GM23338 (cell line): ENCODE measurements around the gene USP36. TPM values are rescaled to one million over a fixed set of nuclear protein-coding genes. Genes with fewer than 3 reads are reported as not detected.

ENCODE experiments used
- ATAC-seq: fragments of 200-7000 bp; cut with Tn5 transposase; 3 replicates; pipeline ENCODE4 v1.9.1; 2020
- DNase-seq: peaks from one replicate; pipeline ENCODE4 v3.0.0-alpha.2; 2015; ENCODE audit warnings: low spot score
- H2AFZ ChIP-seq: fragments of 200-600 bp; sonication (generic); 2 replicates; pipeline ENCODE4 v1.8.0; 2016; ENCODE audit warnings: antibody characterized with exemption, mild to moderate bottlenecking, moderate library complexity
- H3F3A ChIP-seq: fragments of 200-600 bp; sonication (generic); replicated peaks from 2 replicates; pipeline ENCODE4 v1.8.0; 2017; ENCODE audit warnings: antibody characterized with exemption, mixed run types, low read depth
- H3K27ac ChIP-seq: fragments of 200-600 bp; sonication (generic); 2 replicates; pipeline ENCODE4 v1.6.1; 2016; ENCODE audit warnings: low read depth
- H3K27me3 ChIP-seq: fragments of 200-600 bp; sonication (generic); 2 replicates; pipeline ENCODE4 v1.8.0; 2016; ENCODE audit warnings: mild to moderate bottlenecking, mixed run types, moderate library complexity; ENCODE audit not compliant: insufficient read depth
- H3K36me3 ChIP-seq: fragments of 200-600 bp; sonication (generic); 2 replicates; pipeline ENCODE4 v1.8.0; 2016; ENCODE audit warnings: mild to moderate bottlenecking; ENCODE audit not compliant: insufficient read depth
- H3K4me1 ChIP-seq: fragments of 200-600 bp; sonication (generic); 2 replicates; pipeline ENCODE4 v1.8.0; 2016; ENCODE audit warnings: mild to moderate bottlenecking, moderate library complexity; ENCODE audit not compliant: insufficient read depth
- H3K4me2 ChIP-seq: fragments of 200-600 bp; sonication (generic); 2 replicates; pipeline ENCODE4 v1.7.1; 2017; ENCODE audit warnings: mixed run types
- H3K4me3 ChIP-seq: fragments of 200-600 bp; sonication (generic); 2 replicates; pipeline ENCODE4 v1.6.1; 2016; ENCODE audit warnings: mixed run types
- H3K79me2 ChIP-seq: fragments of 200-600 bp; sonication (generic); replicated peaks from 2 replicates; pipeline ENCODE4 v1.8.0; 2017; ENCODE audit warnings: mild to moderate bottlenecking; ENCODE audit not compliant: insufficient read depth
- H3K9me2 ChIP-seq: fragments of 200-600 bp; sonication (generic); 2 replicates; pipeline ENCODE4 v1.8.0; 2017; ENCODE audit not compliant: insufficient read depth
- H4K20me1 ChIP-seq: fragments of 200-600 bp; sonication (generic); replicated peaks from 2 replicates; pipeline ENCODE4 v1.8.0; 2017; ENCODE audit warnings: mild to moderate bottlenecking; ENCODE audit not compliant: insufficient read depth
- H3K27ac Mint-ChIP-seq: 2 replicates; pipeline ENCODE4 v1.8.0; 2020; ENCODE audit warnings: inconsistent platforms, mild to moderate bottlenecking, moderate library complexity, mixed read lengths
- H3K27me3 Mint-ChIP-seq: 3 replicates; pipeline ENCODE4 v1.8.0; 2022; ENCODE audit warnings: low read depth, mild to moderate bottlenecking, moderate library complexity, mixed read lengths, inconsistent platforms; ENCODE audit not compliant: insufficient read depth, poor library complexity
- H3K36me3 Mint-ChIP-seq: 3 replicates; pipeline ENCODE4 v1.8.0; 2021; ENCODE audit warnings: low read depth, mild to moderate bottlenecking, inconsistent platforms, moderate library complexity, mixed read lengths
- H3K4me1 Mint-ChIP-seq: 3 replicates; pipeline ENCODE4 v1.8.0; 2020; ENCODE audit warnings: mild to moderate bottlenecking, inconsistent platforms, mixed read lengths
- H3K4me3 Mint-ChIP-seq: 3 replicates; pipeline ENCODE4 v1.8.0; 2021; ENCODE audit warnings: moderate library complexity, mild to moderate bottlenecking, inconsistent platforms, mixed read lengths
- H3K9me3 Mint-ChIP-seq: 3 replicates; pipeline ENCODE4 v1.8.0; 2020; ENCODE audit warnings: moderate library complexity, mild to moderate bottlenecking, inconsistent platforms, mixed read lengths
- EZH2 ChIP-seq: fragments of 200-600 bp; sonication (generic); IDR thresholded peaks from one replicate; pipeline ENCODE4 v1.8.0; 2017; ENCODE audit warnings: antibody characterized with exemption, mild to moderate bottlenecking, low read depth; ENCODE audit not compliant: unreplicated experiment
- JUNB ChIP-seq: IDR thresholded peaks from one replicate; pipeline ENCODE4 v1.6.1; 2016; ENCODE audit warnings: antibody characterized with exemption; ENCODE audit not compliant: unreplicated experiment
- POLR2AphosphoS5 ChIP-seq: IDR thresholded peaks from 2 replicates; pipeline ENCODE4 v1.6.1; 2016; ENCODE audit warnings: antibody characterized with exemption, low read depth
- STAT1 ChIP-seq: IDR thresholded peaks from one replicate; pipeline ENCODE4 v1.6.1; 2016; ENCODE audit warnings: antibody characterized with exemption; ENCODE audit not compliant: unreplicated experiment
- ZNF114 ChIP-seq: fragments of 250-450 bp; sonication (Bioruptor Pico); IDR thresholded peaks from 2 replicates; pipeline ENCODE4 v1.5.0; 2020; ENCODE audit warnings: mild to moderate bottlenecking, moderate library complexity
- ZNF331 ChIP-seq: fragments of 250-450 bp; sonication (Bioruptor Pico); IDR thresholded peaks from 2 replicates; pipeline ENCODE4 v1.5.0; 2020; ENCODE audit warnings: low read depth, mild to moderate bottlenecking, moderate library complexity
- polyA plus RNA-seq: library from polyadenylated mRNA; unstranded; fragments of >200 nt; fragmentation: Nextera tagmentation; extraction: Ambion mirVana; gene quantifications from 2 replicates; pipeline ENCODE4 v1.2.1, GENCODE V29; 2016
- total RNA-seq: library from RNA; depleted of rRNA; stranded (reverse); fragments of >200 nt; shearing (Covaris generic); gene quantifications from 2 replicates; pipeline ENCODE4 v1.2.3, GENCODE V29; 2014
- TF ChIP-seq, protein P1 (sequence below): fragments of 250-450 bp; sonication (Bioruptor Pico); IDR thresholded peaks from 2 replicates; pipeline ENCODE4 v1.5.0; 2020; ENCODE audit warnings: mild to moderate bottlenecking, moderate library complexity
- TF ChIP-seq, protein P2 (sequence below), 2 experiments: fragments of 200-600 bp in 1 of 2; sonication (generic) in 1 of 2; conservative IDR thresholded peaks; 2 replicates each; pipeline versions ENCODE4 v1.5.1 to v1.6.1; 2016 to 2017; ENCODE audit warnings: antibody characterized with exemption in 2 of 2, low read depth in 2 of 2, mild to moderate bottlenecking in 2 of 2, moderate library complexity in 1 of 2
- TF ChIP-seq, protein P3 (sequence below): IDR thresholded peaks from one replicate; pipeline ENCODE4 v1.6.1; 2018; ENCODE audit warnings: antibody characterized with exemption; ENCODE audit not compliant: unreplicated experiment
- TF ChIP-seq, protein P4 (sequence below): IDR thresholded peaks from 2 replicates; pipeline ENCODE4 v1.6.1; 2016; ENCODE audit warnings: antibody characterized with exemption

USP36 gene
- total and polyA plus RNA-seq, 2 experiments from 2014 or later: 36.2 to 55.5 TPM

DNA sequence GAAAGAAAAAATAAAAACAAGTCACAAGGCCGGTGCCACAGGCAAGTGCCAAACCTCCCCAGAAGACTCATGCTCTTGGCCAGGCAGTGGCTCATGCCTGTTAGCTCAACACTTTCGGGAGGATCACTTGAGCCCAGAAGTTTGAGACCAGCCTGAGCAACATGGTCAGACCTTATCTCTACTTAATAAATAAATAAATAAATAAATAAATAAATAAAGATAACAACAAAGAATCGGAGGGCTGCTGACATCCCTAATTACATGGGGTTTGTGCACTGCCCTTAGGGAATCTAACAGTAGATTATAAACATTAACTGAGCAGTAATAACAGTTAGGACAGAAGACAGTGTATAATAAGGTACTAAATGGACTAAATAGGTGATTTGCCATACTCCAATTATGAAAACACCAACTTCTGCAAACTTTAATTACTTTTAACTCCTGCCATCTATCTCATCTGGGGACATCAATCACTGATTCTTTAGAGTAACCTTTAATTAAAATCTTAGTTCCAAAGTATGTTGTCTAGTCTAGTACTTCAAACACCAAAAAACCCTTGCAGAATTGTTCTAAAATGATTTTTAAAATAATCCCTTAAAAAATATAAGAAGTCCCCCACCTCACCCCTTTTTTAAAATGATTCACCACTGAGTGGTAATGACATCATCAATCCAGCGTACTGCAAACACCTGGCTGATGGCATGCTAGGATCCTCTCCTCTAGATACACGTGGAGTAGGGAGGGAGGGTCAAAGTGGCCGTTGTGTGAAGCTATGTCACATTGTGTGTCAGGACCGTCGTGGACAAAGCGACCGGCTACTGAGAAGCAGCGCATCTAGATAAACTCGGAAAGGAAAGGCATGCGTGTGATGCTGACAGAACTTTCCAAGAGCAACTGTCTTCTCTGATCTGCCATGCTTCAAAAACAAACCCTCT lies 87.0 kb downstream of the USP36 start (continued):
- TF ChIP-seq, protein P1, sequence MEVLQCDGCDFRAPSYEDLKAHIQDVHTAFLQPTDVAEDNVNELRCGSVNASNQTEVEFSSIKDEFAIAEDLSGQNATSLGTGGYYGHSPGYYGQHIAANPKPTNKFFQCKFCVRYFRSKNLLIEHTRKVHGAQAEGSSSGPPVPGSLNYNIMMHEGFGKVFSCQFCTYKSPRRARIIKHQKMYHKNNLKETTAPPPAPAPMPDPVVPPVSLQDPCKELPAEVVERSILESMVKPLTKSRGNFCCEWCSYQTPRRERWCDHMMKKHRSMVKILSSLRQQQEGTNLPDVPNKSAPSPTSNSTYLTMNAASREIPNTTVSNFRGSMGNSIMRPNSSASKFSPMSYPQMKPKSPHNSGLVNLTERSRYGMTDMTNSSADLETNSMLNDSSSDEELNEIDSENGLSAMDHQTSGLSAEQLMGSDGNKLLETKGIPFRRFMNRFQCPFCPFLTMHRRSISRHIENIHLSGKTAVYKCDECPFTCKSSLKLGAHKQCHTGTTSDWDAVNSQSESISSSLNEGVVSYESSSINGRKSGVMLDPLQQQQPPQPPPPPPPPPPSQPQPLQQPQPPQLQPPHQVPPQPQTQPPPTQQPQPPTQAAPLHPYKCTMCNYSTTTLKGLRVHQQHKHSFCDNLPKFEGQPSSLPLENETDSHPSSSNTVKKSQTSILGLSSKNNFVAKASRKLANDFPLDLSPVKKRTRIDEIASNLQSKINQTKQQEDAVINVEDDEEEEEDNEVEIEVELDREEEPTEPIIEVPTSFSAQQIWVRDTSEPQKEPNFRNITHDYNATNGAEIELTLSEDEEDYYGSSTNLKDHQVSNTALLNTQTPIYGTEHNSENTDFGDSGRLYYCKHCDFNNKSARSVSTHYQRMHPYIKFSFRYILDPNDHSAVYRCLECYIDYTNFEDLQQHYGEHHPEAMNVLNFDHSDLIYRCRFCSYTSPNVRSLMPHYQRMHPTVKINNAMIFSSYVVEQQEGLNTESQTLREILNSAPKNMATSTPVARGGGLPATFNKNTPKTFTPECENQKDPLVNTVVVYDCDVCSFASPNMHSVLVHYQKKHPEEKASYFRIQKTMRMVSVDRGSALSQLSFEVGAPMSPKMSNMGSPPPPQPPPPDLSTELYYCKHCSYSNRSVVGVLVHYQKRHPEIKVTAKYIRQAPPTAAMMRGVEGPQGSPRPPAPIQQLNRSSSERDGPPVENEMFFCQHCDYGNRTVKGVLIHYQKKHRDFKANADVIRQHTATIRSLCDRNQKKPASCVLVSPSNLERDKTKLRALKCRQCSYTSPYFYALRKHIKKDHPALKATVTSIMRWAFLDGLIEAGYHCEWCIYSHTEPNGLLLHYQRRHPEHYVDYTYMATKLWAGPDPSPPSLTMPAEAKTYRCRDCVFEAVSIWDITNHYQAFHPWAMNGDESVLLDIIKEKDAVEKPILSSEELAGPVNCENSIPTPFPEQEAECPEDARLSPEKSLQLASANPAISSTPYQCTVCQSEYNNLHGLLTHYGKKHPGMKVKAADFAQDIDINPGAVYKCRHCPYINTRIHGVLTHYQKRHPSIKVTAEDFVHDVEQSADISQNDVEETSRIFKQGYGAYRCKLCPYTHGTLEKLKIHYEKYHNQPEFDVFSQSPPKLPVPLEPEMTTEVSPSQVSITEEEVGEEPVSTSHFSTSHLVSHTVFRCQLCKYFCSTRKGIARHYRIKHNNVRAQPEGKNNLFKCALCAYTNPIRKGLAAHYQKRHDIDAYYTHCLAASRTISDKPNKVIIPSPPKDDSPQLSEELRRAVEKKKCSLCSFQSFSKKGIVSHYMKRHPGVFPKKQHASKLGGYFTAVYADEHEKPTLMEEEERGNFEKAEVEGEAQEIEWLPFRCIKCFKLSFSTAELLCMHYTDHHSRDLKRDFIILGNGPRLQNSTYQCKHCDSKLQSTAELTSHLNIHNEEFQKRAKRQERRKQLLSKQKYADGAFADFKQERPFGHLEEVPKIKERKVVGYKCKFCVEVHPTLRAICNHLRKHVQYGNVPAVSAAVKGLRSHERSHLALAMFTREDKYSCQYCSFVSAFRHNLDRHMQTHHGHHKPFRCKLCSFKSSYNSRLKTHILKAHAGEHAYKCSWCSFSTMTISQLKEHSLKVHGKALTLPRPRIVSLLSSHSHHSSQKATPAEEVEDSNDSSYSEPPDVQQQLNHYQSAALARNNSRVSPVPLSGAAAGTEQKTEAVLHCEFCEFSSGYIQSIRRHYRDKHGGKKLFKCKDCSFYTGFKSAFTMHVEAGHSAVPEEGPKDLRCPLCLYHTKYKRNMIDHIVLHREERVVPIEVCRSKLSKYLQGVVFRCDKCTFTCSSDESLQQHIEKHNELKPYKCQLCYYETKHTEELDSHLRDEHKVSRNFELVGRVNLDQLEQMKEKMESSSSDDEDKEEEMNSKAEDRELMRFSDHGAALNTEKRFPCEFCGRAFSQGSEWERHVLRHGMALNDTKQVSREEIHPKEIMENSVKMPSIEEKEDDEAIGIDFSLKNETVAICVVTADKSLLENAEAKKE (CRISPR knock-in tag): no peak

DNA sequence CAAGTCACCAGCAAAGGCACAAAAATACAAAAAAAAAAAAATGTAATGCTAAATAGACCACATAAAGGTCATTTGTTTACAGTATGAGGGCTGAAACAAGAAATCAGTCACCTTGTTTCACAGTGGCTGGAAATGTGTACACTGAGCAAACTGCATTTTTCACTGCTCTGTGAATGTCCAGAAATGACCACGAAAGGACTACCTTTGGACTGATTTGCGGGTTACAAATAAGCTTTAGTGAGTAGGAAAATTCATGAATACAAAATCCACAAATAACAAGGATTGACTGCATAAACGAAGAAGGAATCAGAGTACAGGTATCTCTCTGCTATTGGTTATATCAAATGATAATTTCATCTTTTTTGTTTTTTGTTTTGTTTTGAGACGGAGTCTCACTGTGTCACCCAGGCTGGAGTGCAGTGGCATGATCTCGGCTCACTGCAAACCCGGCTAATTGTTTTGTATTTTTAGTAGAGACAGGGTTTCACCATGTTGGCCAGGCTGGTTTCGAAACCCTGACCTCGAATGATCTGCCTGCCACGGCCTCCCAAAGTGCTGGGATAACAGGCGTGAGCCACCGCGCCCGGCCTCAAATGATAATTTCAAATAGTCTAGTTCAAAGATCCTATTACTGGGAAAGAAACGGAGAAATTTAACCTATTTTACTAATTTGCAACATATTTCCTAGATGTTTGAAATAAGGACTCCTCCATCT lies 89.0 kb downstream of the USP36 start:
- no peaks in the 10 kb centered on the region for H3K9me2 ChIP-seq
- H3K36me3 Mint-ChIP-seq: no peaks in the 10 kb centered on the region
- H3K4me2 ChIP-seq: no peak overlapping the region
- peaks cover 30% of the 10 kb centered on the region; the same call in 1 of the 2 replicates for H3K79me2 ChIP-seq
- no peaks in the 10 kb centered on the region for H3K9me3 Mint-ChIP-seq
- H2AFZ ChIP-seq: no peak overlapping the region
- H3K4me3 ChIP-seq: no peak overlapping the region
- peaks cover 16% of the 10 kb centered on the region; the same call in 2 of the 3 replicates for H3K4me1 Mint-ChIP-seq
- no peaks in the 10 kb centered on the region for H3K27me3 ChIP-seq
- H3K4me1 ChIP-seq: peaks cover 5% of the 10 kb centered on the region
- no peaks in the 10 kb centered on the region for H3K27me3 Mint-ChIP-seq
- H3K36me3 ChIP-seq: no peaks in the 10 kb centered on the region
- no peak overlapping the region for H3K4me3 Mint-ChIP-seq
- no peaks in the 10 kb centered on the region for H3F3A ChIP-seq
- ATAC-seq: no peak
- no peak overlapping the region for H3K27ac ChIP-seq
- no peak overlapping the region for H3K27ac Mint-ChIP-seq
- H4K20me1 ChIP-seq: no peaks in the 10 kb centered on the region; the same call in none of the 2 replicates
- no peak for DNase-seq
- TF ChIP-seq STAT1: no peak
- TF ChIP-seq, protein P2, sequence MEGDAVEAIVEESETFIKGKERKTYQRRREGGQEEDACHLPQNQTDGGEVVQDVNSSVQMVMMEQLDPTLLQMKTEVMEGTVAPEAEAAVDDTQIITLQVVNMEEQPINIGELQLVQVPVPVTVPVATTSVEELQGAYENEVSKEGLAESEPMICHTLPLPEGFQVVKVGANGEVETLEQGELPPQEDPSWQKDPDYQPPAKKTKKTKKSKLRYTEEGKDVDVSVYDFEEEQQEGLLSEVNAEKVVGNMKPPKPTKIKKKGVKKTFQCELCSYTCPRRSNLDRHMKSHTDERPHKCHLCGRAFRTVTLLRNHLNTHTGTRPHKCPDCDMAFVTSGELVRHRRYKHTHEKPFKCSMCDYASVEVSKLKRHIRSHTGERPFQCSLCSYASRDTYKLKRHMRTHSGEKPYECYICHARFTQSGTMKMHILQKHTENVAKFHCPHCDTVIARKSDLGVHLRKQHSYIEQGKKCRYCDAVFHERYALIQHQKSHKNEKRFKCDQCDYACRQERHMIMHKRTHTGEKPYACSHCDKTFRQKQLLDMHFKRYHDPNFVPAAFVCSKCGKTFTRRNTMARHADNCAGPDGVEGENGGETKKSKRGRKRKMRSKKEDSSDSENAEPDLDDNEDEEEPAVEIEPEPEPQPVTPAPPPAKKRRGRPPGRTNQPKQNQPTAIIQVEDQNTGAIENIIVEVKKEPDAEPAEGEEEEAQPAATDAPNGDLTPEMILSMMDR (conservative IDR thresholded peaks at IDR 0.05; ENCODE audit: low read depth in 2 of 2): no peak
- TF ChIP-seq, protein P3, sequence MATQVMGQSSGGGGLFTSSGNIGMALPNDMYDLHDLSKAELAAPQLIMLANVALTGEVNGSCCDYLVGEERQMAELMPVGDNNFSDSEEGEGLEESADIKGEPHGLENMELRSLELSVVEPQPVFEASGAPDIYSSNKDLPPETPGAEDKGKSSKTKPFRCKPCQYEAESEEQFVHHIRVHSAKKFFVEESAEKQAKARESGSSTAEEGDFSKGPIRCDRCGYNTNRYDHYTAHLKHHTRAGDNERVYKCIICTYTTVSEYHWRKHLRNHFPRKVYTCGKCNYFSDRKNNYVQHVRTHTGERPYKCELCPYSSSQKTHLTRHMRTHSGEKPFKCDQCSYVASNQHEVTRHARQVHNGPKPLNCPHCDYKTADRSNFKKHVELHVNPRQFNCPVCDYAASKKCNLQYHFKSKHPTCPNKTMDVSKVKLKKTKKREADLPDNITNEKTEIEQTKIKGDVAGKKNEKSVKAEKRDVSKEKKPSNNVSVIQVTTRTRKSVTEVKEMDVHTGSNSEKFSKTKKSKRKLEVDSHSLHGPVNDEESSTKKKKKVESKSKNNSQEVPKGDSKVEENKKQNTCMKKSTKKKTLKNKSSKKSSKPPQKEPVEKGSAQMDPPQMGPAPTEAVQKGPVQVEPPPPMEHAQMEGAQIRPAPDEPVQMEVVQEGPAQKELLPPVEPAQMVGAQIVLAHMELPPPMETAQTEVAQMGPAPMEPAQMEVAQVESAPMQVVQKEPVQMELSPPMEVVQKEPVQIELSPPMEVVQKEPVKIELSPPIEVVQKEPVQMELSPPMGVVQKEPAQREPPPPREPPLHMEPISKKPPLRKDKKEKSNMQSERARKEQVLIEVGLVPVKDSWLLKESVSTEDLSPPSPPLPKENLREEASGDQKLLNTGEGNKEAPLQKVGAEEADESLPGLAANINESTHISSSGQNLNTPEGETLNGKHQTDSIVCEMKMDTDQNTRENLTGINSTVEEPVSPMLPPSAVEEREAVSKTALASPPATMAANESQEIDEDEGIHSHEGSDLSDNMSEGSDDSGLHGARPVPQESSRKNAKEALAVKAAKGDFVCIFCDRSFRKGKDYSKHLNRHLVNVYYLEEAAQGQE: no peak
- TF ChIP-seq ZNF114 (CRISPR knock-in tag): no peak
- TF ChIP-seq, protein P4, sequence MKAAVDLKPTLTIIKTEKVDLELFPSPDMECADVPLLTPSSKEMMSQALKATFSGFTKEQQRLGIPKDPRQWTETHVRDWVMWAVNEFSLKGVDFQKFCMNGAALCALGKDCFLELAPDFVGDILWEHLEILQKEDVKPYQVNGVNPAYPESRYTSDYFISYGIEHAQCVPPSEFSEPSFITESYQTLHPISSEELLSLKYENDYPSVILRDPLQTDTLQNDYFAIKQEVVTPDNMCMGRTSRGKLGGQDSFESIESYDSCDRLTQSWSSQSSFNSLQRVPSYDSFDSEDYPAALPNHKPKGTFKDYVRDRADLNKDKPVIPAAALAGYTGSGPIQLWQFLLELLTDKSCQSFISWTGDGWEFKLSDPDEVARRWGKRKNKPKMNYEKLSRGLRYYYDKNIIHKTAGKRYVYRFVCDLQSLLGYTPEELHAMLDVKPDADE: no peak
- no peak for TF ChIP-seq EZH2
- no peak for TF ChIP-seq POLR2AphosphoS5
- TF ChIP-seq JUNB: no peak
- TF ChIP-seq ZNF331 (CRISPR knock-in tag): no peak
